ENCODE measurements around the gene COX7A2L.
"Not testable (repeated sequence)": the region's sequence is repeated elsewhere in the genome, so short reads cannot be mapped to it uniquely, and the experiment has no call there.

The COX7A2L gene

DNA sequence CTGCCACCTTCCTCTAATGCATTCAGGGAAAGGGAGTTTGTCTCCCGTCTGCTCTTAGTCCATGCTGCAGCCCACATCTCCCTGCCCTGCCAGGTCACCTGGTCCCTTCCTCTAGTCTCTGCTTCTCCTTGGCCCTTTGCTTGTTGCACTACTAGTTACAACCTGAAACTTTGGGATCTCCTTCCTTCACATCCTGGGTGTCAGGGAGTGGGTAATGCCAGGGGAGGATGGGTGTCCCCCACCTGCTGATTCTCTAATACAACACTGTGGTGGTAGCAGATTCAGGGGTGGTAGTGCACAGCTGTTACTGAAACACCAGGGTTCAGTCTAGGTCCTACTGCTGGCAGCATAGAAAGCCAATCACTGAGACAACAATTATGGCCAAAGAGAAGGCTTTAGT, 31.2 kb upstream of the COX7A2L start:
- H3K4me3 ChIP-seq (ENCODE audit: insufficient read length, low read depth) = no peak overlapping the region
- H3K9ac ChIP-seq (ENCODE audit: insufficient read length, low read depth) = no peak overlapping the region
- peaks cover 10% of the 10 kb centered on the region for H3K9me3 ChIP-seq (ENCODE audit: insufficient read depth, low read length)
- no peaks in the 10 kb centered on the region for H3K4me1 ChIP-seq (ENCODE audit: insufficient read depth, insufficient read length)
- TF ChIP-seq YY1 (IDR thresholded peaks at IDR 0.05; ENCODE audit: insufficient read depth, insufficient read length) (no peak), ZNF274 (IDR thresholded peaks at IDR 0.05; ENCODE audit: low read depth, low read length) (no peak), SUZ12 (IDR thresholded peaks at IDR 0.05; ENCODE audit: extremely low read depth, insufficient read depth, insufficient read length) (no peak)
- H3K36me3 ChIP-seq (ENCODE audit: insufficient read depth, insufficient read length, low read length) = no peaks in the 10 kb centered on the region
- no peak for DNase-seq (ENCODE audit: low read depth, low spot score)
- H3K27me3 ChIP-seq (ENCODE audit: insufficient read depth, insufficient read length) = no peaks in the 10 kb centered on the region

DNA sequence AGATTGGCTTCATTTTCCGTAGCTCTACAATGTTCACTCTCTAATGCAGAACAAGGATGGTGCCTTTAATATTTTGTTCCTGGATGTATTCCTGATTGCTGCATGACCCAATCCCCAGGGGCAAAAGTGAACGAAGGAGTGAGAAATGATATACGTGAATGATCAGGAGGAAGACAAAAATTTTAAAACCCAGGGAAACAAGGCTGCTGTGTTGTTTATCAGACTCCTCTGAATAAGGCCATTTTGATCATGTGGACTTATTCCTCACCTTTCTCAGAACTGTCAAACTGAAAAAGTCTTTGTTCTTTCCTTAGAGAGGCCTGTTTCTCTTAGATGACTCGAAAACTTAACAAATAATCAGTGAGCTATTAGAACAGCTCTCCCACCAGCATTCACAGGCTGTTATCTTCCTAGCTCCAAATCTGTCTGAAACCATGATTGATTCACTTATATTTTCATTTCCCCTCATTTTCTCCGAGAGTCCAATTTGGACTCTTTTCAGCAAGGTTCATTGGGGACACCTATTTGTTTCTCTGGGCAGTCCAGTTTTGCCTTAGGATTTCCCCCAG, 29.5 kb upstream of the COX7A2L start:
- Histone ChIP-seq H3K9me3 (ENCODE audit: insufficient read depth, low read length) (peaks cover 10% of the 10 kb centered on the region), H3K9ac (ENCODE audit: insufficient read length, low read depth) (no peak overlapping the region), H3K4me3 (ENCODE audit: insufficient read length, low read depth) (no peak overlapping the region), H3K36me3 (ENCODE audit: insufficient read depth, insufficient read length, low read length) (no peaks in the 10 kb centered on the region), H3K4me1 (ENCODE audit: insufficient read depth, insufficient read length) (no peaks in the 10 kb centered on the region), H3K27me3 (ENCODE audit: insufficient read depth, insufficient read length) (no peaks in the 10 kb centered on the region)
- DNase-seq (ENCODE audit: low read depth, low spot score) = no peak
- TF ChIP-seq ZNF274 (IDR thresholded peaks at IDR 0.05; ENCODE audit: low read depth, low read length) (no peak), SUZ12 (IDR thresholded peaks at IDR 0.05; ENCODE audit: extremely low read depth, insufficient read depth, insufficient read length) (no peak), YY1 (IDR thresholded peaks at IDR 0.05; ENCODE audit: insufficient read depth, insufficient read length) (no peak)

DNA sequence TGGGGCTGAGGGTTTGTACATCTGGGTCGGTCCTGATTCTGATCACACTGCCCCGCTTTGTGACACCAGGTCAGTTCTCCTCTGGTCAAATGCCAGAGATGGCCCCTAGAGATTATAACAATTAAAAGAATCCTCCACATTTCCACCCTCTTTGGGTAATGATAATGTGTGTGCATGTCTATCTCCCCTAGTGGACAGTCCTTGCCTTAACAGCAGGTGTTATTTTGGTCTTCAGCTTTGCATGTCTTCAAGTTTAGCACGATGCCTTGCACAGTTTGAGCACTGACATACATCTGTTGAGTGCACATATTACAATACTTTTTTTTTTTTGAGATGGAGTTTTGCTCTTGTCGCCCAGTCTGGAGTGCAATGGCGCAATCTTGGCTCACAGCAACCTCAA, 25.7 kb upstream of the COX7A2L start:
- no peaks in the 10 kb centered on the region for H3K36me3 ChIP-seq (ENCODE audit: insufficient read depth, insufficient read length, low read length)
- no peaks in the 10 kb centered on the region for H3K9me3 ChIP-seq (ENCODE audit: insufficient read depth, low read length)
- H3K4me3 ChIP-seq (ENCODE audit: insufficient read length, low read depth) = no peak overlapping the region
- no peak overlapping the region for H3K9ac ChIP-seq (ENCODE audit: insufficient read length, low read depth)
- no peak for DNase-seq (ENCODE audit: low read depth, low spot score)
- no peaks in the 10 kb centered on the region for H3K27me3 ChIP-seq (ENCODE audit: insufficient read depth, insufficient read length)
- H3K4me1 ChIP-seq (ENCODE audit: insufficient read depth, insufficient read length) = no peaks in the 10 kb centered on the region
- TF ChIP-seq SUZ12 (IDR thresholded peaks at IDR 0.05; ENCODE audit: extremely low read depth, insufficient read depth, insufficient read length) (no peak), YY1 (IDR thresholded peaks at IDR 0.05; ENCODE audit: insufficient read depth, insufficient read length) (no peak)

DNA sequence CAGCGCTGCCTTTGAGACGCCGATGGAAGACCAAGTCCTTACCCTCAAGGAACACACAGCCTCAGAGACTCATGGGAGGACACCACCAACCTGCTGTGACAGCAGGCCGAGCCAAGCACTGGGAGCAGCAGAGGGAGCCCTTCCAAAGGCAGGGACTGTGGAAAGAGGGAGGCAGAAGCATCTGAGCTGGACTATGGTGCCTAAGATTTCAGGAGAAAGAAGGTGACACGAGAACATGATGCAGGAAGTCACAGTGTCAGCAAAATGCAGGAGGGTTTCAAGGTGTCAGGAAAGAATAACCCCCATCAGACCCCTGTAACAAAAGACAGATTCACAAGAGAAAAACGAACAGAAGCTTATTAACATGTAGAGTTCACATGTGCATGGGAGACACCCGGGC, 24.2 kb upstream of the COX7A2L start:
- Histone ChIP-seq H3K4me3 (ENCODE audit: insufficient read length, low read depth) (no peak overlapping the region), H3K4me1 (ENCODE audit: insufficient read depth, insufficient read length) (no peaks in the 10 kb centered on the region), H3K36me3 (ENCODE audit: insufficient read depth, insufficient read length, low read length) (no peaks in the 10 kb centered on the region), H3K27me3 (ENCODE audit: insufficient read depth, insufficient read length) (no peaks in the 10 kb centered on the region), H3K9me3 (ENCODE audit: insufficient read depth, low read length) (no peaks in the 10 kb centered on the region), H3K9ac (ENCODE audit: insufficient read length, low read depth) (no peak overlapping the region)
- DNase-seq (ENCODE audit: low read depth, low spot score) = no peak
- TF ChIP-seq YY1 (IDR thresholded peaks at IDR 0.05; ENCODE audit: insufficient read depth, insufficient read length) (no peak), ZNF274 (IDR thresholded peaks at IDR 0.05; ENCODE audit: low read depth, low read length) (no peak), SUZ12 (IDR thresholded peaks at IDR 0.05; ENCODE audit: extremely low read depth, insufficient read depth, insufficient read length) (no peak)

DNA sequence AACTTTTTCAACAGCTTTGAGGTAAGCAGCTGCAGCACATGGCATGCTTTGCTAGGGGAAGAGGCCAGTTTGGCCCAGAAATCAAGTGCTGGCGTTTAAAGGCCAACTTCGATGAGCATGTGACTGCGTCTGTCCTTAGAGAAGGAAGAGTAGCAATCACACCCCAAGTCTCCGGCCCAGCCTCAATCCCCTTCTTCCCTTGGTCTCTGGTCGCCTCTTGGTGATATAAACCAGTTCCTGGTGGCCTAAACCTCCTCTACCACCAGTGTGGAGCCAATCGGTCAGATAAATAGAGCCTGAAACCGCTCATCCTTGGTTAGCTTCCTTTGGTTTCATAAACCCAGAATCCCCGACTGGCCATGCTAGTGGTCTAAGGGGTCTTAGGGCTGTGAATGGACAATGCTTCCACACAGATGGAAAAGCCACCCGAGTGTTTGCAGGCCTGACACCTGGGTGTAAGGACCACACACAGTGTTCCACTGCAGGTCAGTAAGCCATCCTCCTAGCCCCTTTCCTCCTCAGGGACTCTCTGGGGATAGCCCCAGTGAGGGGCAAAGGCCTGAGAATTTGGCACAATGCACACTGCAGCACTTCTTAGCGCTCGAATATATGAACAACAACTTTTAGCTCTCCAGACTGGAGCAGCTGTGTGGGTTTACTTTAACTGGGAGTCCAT, 23.0 kb upstream of the COX7A2L start:
- no peak for DNase-seq (ENCODE audit: low read depth, low spot score)
- Histone ChIP-seq H3K27me3 (ENCODE audit: insufficient read depth, insufficient read length) (no peaks in the 10 kb centered on the region), H3K4me1 (ENCODE audit: insufficient read depth, insufficient read length) (no peaks in the 10 kb centered on the region), H3K9ac (ENCODE audit: insufficient read length, low read depth) (no peak overlapping the region), H3K9me3 (ENCODE audit: insufficient read depth, low read length) (no peaks in the 10 kb centered on the region), H3K4me3 (ENCODE audit: insufficient read length, low read depth) (no peak overlapping the region), H3K36me3 (ENCODE audit: insufficient read depth, insufficient read length, low read length) (no peaks in the 10 kb centered on the region)
- TF ChIP-seq SUZ12 (IDR thresholded peaks at IDR 0.05; ENCODE audit: extremely low read depth, insufficient read depth, insufficient read length) = no peak

DNA sequence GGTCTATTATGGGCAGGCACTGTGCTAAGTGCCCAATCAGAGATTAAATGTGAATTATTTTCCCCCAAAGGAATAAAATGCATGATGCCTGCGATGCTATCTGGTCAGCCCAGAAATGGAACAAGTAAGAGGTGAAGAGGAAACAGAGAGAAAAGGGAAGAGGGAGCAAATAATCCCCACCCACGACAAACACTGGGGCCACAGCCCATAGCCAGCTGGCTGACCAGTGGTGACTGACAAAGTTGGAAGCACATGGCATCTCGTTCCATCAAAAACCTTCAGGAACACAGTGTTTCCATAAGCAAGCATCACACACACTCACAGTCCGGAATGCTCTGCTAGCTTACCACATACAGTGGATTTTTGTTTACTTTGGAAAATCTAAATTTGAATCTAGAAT, 21.1 kb upstream of the COX7A2L start:
- TF ChIP-seq ZNF274 (IDR thresholded peaks at IDR 0.05; ENCODE audit: low read depth, low read length) = no peak
- no peak for TF ChIP-seq SUZ12 (IDR thresholded peaks at IDR 0.05; ENCODE audit: extremely low read depth, insufficient read depth, insufficient read length)
- TF ChIP-seq YY1 (IDR thresholded peaks at IDR 0.05; ENCODE audit: insufficient read depth, insufficient read length) = no peak
- H3K9ac ChIP-seq (ENCODE audit: insufficient read length, low read depth) = no peak overlapping the region

DNA sequence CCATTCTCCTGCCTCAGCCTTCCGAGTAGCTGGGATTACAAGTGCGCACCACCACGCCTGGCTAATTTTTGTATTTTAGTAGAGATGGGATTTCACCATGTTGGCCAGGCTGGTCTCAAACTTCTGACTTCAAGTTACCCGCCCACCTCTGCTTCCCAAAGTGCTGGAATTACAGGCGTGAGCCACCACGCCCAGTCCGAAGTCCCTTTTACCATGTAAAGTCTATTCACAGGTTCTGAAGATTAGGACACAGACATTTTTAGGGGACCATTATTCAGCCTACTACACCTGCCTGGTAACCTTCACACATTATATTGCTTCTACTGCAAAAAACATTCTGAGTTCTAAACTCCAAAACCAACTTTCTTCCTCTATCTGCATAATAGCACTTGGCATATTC, 19.0 kb upstream of the COX7A2L start:
- H3K9ac ChIP-seq (ENCODE audit: insufficient read length, low read depth); H3K36me3 ChIP-seq (ENCODE audit: insufficient read depth, insufficient read length, low read length); H3K4me1 ChIP-seq (ENCODE audit: insufficient read depth, insufficient read length); H3K27me3 ChIP-seq (ENCODE audit: insufficient read depth, insufficient read length); DNase-seq (ENCODE audit: low read depth, low spot score); H3K9me3 ChIP-seq (ENCODE audit: insufficient read depth, low read length); H3K4me3 ChIP-seq (ENCODE audit: insufficient read length, low read depth): not testable (repeated sequence)

More for the DNA sequence above, 21.1 kb upstream of the COX7A2L start:
- Histone ChIP-seq H3K9me3 (ENCODE audit: insufficient read depth, low read length) (no peaks in the 10 kb centered on the region), H3K27me3 (ENCODE audit: insufficient read depth, insufficient read length) (no peaks in the 10 kb centered on the region), H3K36me3 (ENCODE audit: insufficient read depth, insufficient read length, low read length) (no peaks in the 10 kb centered on the region), H3K4me1 (ENCODE audit: insufficient read depth, insufficient read length) (no peaks in the 10 kb centered on the region), H3K4me3 (ENCODE audit: insufficient read length, low read depth) (no peak overlapping the region)
- no peak for DNase-seq (ENCODE audit: low read depth, low spot score)

Measured in NT2/D1 (cell line).